Measurements from ENCODE around the gene SERTAD2.

DNA sequence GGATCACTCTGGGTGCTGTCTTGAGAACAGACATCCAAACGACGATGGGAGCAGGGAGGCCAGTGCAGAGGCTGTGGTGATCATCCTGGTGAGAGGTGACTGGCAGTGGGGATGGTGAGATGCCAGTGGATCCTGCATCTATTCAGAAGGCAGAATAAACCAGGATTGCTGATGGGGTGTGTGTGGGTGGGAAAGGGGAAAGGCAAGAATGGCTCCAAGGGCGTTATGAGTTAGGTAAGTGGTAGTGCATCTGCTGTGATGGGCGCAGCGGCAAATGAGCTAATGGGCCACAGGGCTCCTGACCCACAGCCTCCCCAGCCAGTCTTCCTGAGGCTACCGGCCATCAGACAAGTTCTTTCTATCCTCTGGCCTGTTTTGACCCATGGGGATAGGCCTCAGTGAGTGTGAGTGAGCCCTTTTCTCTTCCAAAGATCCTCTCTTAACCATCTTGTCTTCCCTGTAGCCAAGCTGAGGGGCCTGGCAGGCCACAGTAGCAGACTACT is 29.6 kb downstream of the SERTAD2 start:
- TF ChIP-seq, protein P1, sequence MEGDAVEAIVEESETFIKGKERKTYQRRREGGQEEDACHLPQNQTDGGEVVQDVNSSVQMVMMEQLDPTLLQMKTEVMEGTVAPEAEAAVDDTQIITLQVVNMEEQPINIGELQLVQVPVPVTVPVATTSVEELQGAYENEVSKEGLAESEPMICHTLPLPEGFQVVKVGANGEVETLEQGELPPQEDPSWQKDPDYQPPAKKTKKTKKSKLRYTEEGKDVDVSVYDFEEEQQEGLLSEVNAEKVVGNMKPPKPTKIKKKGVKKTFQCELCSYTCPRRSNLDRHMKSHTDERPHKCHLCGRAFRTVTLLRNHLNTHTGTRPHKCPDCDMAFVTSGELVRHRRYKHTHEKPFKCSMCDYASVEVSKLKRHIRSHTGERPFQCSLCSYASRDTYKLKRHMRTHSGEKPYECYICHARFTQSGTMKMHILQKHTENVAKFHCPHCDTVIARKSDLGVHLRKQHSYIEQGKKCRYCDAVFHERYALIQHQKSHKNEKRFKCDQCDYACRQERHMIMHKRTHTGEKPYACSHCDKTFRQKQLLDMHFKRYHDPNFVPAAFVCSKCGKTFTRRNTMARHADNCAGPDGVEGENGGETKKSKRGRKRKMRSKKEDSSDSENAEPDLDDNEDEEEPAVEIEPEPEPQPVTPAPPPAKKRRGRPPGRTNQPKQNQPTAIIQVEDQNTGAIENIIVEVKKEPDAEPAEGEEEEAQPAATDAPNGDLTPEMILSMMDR (IDR thresholded peaks at IDR 0.05): no peak
- TF ChIP-seq POLR2A (IDR thresholded peaks at IDR 0.05) (no peak), EP300 (IDR thresholded peaks at IDR 0.05) (no peak)
